GM18858 (cell line): ENCODE measurements around the gene VRK1.

Source experiments
- ATAC-seq: cut with Tn5 transposase; IDR thresholded peaks from one replicate; pipeline ENCODE4 v1.9.1; 2021; ENCODE audit not compliant: unreplicated experiment

Gene VRK1

DNA sequence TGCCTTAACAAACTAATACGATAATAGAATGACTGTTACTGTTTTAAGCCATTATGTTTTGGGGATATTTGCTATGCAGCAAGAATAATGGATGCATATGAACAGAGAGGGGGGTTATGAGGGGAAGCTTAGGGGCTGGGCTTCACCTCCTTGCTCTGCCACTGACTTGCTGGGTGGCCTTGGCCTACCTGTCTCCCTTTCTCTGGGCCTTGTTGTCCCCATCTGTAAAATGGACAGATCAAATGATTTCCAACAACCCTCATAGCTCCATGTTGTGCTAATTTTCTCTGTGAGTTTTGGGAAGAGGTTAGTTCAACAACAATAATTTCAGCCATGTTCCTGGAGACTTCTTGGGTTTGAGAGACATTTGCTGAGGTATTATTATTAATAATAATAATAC lies 119.6 kb downstream of the VRK1 start:
- no peak for ATAC-seq

DNA sequence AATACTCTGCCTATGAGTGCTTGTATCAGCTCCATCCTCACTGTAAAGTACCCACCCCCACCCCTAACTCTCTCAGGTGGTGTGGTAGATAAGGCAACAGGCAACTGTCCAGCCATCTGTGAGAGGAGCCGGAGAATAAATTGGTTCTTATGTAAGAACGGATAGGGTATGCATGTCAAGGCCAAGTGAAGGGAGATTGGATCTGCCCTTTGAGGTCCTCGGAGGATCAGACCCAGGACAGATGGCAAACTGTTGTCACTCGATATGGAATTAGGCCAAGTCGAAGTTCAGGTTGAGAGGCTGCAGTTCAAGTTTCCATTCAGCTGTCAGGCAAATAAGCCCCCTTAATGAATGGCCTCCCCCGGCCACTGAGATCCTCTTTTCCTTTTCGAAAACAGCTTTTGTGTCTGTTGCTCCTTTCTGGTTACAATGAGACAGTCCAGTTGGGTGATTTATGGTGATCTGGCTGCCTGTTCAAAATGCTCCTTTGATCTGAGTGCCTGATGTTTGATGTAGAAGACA lies 120.3 kb downstream of the VRK1 start:
- ATAC-seq, result no peak

DNA sequence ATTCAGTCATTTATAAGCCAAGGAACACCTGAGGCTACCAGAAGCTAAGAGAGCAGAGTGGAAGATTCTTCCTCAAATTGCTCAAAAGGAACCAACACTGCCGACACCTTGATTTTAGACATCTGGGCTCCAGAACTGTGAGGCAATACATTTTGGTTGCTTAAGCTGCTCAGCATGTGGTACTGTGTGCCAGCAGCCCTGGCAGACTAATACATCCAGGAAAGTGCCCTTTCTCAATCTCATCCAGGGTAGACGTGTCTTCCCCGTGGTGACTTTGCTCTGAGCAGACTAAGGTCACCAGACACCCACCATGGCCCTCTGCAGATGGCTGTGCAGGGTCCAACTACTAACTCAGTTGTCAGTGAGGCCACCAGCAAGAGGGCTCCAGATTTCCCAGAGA lies 122.8 kb downstream of the VRK1 start:
- ATAC-seq, result no peak

DNA sequence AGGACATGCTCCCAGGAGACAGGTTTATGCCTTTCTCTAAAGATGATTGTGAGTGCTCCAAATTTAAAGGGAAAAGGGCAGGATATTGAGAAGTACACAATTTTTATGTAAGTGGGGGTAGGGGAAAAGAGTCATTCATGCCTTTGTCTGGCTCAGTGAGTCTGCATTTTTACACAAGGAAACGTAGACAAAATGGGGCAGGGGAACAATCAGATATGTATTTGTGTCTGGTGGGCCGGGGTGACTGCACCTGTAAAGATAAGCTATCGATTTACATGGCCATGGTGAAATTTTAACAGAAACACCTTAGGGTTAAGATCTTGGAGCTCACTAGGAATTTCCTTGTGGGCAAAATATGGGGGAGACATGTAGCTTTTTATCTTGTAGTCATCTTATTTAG lies 123.6 kb downstream of the VRK1 start:
- no peak for ATAC-seq

DNA sequence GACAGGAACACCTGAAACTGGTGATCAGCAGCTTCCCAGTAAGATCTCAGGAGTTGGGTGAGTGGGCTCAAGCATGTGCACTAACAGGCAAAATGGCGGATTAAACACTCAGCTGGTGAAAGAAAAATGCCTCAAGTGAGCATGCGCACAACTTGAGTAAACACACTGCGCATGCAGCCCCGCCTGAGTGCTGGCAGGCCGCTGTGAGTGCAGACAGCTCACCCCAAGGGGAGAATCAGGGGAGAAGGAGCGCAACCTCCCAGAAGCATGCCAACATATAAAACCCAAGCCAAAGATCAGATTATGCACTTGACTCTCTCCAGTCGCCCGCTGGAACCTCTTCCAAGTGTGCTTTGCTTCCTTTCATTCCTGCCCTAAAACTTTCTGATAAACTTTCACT lies 125.8 kb downstream of the VRK1 start:
- no peak for ATAC-seq

DNA sequence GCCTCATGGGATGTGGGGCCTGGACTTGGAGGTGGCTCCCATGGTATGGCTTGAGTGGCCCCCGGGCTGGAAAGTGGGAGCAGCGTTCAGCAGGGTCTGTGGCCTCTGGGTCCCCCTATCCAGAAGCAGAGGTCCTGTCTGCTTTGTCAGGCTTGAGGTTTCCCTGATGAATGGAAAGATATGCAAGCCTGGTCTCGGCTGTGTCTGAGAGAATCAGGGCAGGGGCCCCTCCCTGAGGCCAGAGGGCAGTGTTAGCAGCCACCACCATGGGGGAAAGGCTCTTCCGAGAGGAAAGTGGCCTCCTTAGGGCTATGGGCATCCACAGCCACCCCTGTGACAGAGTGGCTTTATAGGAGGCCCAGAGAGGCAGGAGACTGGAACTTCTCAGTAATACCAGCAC lies 128.2 kb downstream of the VRK1 start:
- no peak for ATAC-seq

DNA sequence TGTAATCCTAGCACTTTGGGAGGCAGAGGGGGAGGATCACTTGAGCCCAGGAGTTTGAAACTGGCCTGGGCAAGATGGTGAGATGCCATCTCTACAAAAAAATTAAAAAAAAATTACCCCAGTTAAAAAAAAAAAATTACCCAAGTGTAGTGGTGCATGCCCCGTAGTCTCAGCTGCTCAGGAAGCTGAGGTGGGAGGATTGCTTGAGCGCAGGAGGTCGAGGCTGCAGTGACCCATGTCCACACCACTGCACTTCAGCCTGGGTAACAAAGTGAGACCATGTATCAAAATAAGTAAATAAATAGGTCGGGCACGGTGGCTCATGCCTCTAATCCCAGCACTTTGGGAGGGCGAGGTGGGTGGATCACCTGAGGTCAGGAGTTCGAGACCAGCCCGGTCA lies 128.8 kb downstream of the VRK1 start:
- ATAC-seq, result no peak

DNA sequence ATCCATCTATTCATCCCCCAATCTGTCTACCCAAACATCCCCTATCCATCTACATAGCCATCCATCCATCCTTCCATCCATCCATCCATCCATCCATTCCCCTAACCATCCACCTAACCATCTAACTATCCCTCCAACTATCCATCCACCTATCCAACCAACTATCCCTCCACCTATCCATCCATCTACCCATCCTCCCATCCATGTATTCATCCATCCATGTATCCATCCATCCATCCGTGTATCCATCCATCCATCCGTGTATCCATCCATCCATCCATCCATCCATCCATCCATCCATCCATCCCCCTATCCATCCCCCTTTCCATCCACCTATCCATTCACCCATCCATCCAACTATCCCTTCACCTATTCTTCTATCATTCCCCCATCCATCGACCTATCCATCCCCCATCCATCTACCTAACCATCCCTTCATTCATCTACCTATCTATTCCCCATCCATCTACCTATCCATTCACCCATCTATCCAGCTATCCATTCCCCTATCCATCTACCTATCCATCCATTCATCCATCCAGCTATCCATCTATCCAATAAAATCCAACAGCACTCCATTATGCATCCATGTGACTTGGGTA lies 131.7 kb downstream of the VRK1 start:
- ATAC-seq, result no peak

DNA sequence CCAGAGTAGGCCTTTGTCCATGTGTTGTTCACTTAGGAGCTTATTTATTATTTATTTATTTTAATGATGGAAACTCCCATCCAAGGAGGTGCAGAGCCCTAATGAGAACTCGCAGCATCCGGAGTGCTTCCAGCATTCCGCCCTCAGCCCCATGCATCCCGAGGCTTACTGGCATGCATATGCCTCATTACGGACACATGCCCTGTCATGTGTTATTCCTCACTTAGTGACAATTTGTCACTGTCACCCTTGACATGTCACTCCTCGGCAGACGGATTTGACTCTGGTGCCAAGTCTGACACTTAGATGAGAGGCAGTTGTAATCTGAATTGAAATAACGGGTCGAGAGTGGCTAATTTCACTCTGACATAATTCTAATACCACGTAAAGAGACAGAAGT lies 132.8 kb downstream of the VRK1 start:
- ATAC-seq, result no peak

DNA sequence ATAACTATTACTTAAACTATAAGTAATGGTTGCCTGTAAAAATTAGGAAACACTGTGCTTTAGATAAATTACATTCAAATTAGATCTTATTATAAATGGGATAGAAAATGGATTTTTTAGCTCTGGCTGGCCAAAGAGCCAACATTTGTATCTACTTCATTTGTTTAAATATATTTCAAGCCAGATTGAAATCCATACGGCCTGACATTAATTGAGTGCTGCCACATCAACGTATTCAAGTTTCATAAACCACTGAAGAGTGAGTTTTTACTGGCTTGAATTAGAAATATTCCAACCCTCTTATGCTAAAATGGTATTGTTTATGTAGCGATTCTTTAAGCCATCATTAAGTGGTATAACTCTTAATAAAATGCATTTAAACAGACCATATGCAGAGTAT lies 133.3 kb downstream of the VRK1 start:
- no peak for ATAC-seq
